Astrocyte (in vitro differentiated cells and primary cell): Measurements from ENCODE around the gene ZFYVE19. TPM values are rescaled to one million over a fixed set of nuclear protein-coding genes. Genes with fewer than 3 reads are reported as not detected.

Source experiments
- DNase-seq: peaks from one replicate; pipeline ENCODE4 v3.0.0-alpha.2; 2010; ENCODE audit warnings: low read depth
- FAIRE-seq: peaks from 2 replicates; lab custom pipeline; 2011; peaks lifted over from hg19 to GRCh38; lab: Jason Lieb, UNC
- H2AFZ ChIP-seq: 2 replicates; pipeline ENCODE4 v1.6.0; 2012; ENCODE audit warnings: low read depth, low read length, inconsistent platforms
- H3K27ac ChIP-seq: 2 replicates; pipeline ENCODE4 v1.5.1; 2011; ENCODE audit warnings: low read depth, low read length, inconsistent platforms
- H3K27me3 ChIP-seq: 2 replicates; pipeline ENCODE4 v1.6.0; 2011; ENCODE audit warnings: low read length, inconsistent platforms; ENCODE audit not compliant: insufficient read depth
- H3K36me3 ChIP-seq: 2 replicates; pipeline ENCODE4 v1.5.1; 2011; ENCODE audit warnings: low read length, inconsistent platforms; ENCODE audit not compliant: insufficient read depth
- H3K4me1 ChIP-seq: 2 replicates; pipeline ENCODE4 v1.5.1; 2011; ENCODE audit warnings: low read length, inconsistent platforms; ENCODE audit not compliant: insufficient read depth
- H3K4me2 ChIP-seq: 2 replicates; pipeline ENCODE4 v1.6.0; 2012; ENCODE audit warnings: low read length, inconsistent platforms
- H3K4me3 ChIP-seq: 2 replicates; pipeline ENCODE4 v1.5.1; 2011; ENCODE audit warnings: low read depth, mild to moderate bottlenecking, low read length, inconsistent platforms; ENCODE audit not compliant: insufficient read depth
- H3K79me2 ChIP-seq: 2 replicates; pipeline ENCODE4 v1.6.0; 2012; ENCODE audit warnings: mild to moderate bottlenecking, low read length, inconsistent platforms; ENCODE audit not compliant: insufficient read depth
- H3K9ac ChIP-seq: 2 replicates; pipeline ENCODE4 v1.6.0; 2012; ENCODE audit warnings: mild to moderate bottlenecking, low read length, inconsistent platforms
- H3K9me3 ChIP-seq: 2 replicates; pipeline ENCODE4 v1.5.1; 2012; ENCODE audit warnings: low read depth, mild to moderate bottlenecking, low read length, inconsistent platforms; ENCODE audit not compliant: insufficient read depth
- H4K20me1 ChIP-seq: 2 replicates; pipeline ENCODE4 v1.6.0; 2012; ENCODE audit warnings: low read length, inconsistent platforms; ENCODE audit not compliant: insufficient read depth
- H3K27ac Mint-ChIP-seq: one replicate; pipeline ENCODE4 v1.8.0; 2021; ENCODE audit warnings: mild to moderate bottlenecking, mixed read lengths; ENCODE audit not compliant: unreplicated experiment
- H3K27me3 Mint-ChIP-seq: one replicate; pipeline ENCODE4 v1.8.0; 2021; ENCODE audit warnings: low read depth, mixed read lengths; ENCODE audit not compliant: unreplicated experiment
- H3K36me3 Mint-ChIP-seq: one replicate; pipeline ENCODE4 v1.8.0; 2021; ENCODE audit warnings: low read depth, mixed read lengths; ENCODE audit not compliant: unreplicated experiment
- H3K4me1 Mint-ChIP-seq: one replicate; pipeline ENCODE4 v1.8.0; 2021; ENCODE audit warnings: low read depth, mixed read lengths; ENCODE audit not compliant: unreplicated experiment
- H3K4me3 Mint-ChIP-seq: one replicate; pipeline ENCODE4 v1.8.0; 2021; ENCODE audit warnings: mild to moderate bottlenecking, moderate library complexity, mixed read lengths; ENCODE audit not compliant: unreplicated experiment
- H3K9me3 Mint-ChIP-seq: one replicate; pipeline ENCODE4 v1.8.0; 2021; ENCODE audit warnings: mild to moderate bottlenecking, mixed read lengths; ENCODE audit not compliant: unreplicated experiment
- EZH2 ChIP-seq: IDR thresholded peaks from 2 replicates; pipeline ENCODE4 v1.6.1; 2012; ENCODE audit warnings: mild to moderate bottlenecking, low read length, inconsistent platforms; ENCODE audit not compliant: insufficient read depth
- total RNA-seq: library from RNA; stranded (reverse); gene quantifications from 2 replicates; pipeline ENCODE4 v1.2.1, GENCODE V29; 2021
- TF ChIP-seq, protein P1 (sequence below): IDR thresholded peaks from 2 replicates; pipeline ENCODE4 v1.5.1; 2011; ENCODE audit warnings: low read depth, mild to moderate bottlenecking, inconsistent platforms, low read length, moderate library complexity; ENCODE audit not compliant: insufficient read depth

The ZFYVE19 gene
- total RNA-seq, 1 donor from 2014 or later = 13.0 TPM

DNA sequence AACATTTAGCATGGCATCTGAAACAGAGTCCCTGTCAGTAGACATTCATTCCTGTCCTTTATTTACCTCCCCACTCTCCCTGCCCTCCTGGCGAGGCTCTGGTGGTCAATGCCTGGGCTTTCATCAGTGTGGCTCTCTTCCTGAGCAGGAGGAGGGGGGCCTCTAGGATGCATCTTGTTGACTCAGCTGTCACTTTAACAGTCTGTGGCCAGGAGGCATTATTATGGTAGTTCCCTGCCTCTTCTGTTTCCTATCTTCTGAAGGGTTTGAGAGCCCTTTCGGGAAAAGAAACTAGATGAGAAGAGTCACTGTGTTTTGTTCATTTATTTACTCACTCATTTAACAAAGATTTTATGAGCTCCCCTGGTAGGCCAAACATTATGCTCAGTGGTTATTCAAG is 24.0 kb downstream of the ZFYVE19 start:
- Histone ChIP-seq H3K36me3 (no peaks in the 10 kb centered on the region), H3K4me1 (no peaks in the 10 kb centered on the region), H3K9ac (no peak overlapping the region), H3K79me2 (no peaks in the 10 kb centered on the region), H3K4me3 (no peak overlapping the region), H3K27me3 (peaks cover 10% of the 10 kb centered on the region), H3K4me2 (no peak overlapping the region), H4K20me1 (no peaks in the 10 kb centered on the region), H3K9me3 (no peaks in the 10 kb centered on the region), H2AFZ (no peak overlapping the region), H3K27ac (no peak overlapping the region)
- Mint-ChIP-seq H3K27ac (peak overlapping the region; percentile 5), H3K36me3 (no peaks in the 10 kb centered on the region), H3K4me1 (peaks cover 8% of the 10 kb centered on the region), H3K4me3 (no peak overlapping the region), H3K9me3 (no peaks in the 10 kb centered on the region), H3K27me3 (peaks cover 3% of the 10 kb centered on the region)
- DNase-seq (no peak), FAIRE-seq (no peak)
- TF ChIP-seq, protein P1, sequence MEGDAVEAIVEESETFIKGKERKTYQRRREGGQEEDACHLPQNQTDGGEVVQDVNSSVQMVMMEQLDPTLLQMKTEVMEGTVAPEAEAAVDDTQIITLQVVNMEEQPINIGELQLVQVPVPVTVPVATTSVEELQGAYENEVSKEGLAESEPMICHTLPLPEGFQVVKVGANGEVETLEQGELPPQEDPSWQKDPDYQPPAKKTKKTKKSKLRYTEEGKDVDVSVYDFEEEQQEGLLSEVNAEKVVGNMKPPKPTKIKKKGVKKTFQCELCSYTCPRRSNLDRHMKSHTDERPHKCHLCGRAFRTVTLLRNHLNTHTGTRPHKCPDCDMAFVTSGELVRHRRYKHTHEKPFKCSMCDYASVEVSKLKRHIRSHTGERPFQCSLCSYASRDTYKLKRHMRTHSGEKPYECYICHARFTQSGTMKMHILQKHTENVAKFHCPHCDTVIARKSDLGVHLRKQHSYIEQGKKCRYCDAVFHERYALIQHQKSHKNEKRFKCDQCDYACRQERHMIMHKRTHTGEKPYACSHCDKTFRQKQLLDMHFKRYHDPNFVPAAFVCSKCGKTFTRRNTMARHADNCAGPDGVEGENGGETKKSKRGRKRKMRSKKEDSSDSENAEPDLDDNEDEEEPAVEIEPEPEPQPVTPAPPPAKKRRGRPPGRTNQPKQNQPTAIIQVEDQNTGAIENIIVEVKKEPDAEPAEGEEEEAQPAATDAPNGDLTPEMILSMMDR = no peak
- TF ChIP-seq EZH2 = no peak

DNA sequence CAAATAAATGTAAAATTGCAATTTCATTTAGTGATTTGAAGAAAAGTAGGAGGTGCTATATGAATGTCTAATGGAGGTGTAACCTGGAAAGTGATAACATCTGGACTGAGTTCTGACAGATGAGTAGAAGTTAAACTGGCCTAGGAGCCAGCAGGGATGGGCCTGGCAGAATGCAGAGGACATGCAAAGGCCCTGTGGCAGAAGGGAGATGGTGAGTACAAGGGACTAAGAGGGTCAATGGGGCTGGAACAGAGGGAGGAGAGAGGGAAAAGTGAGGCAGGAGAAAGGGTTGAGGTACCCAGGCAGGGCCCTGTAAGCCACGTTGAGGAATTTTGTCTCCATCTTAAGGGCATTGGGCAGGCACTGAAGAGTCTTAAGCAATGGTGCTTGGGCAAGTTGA is 25.0 kb downstream of the ZFYVE19 start:
- Mint-ChIP-seq H3K27me3 (peaks cover 3% of the 10 kb centered on the region), H3K27ac (no peak overlapping the region), H3K4me3 (no peak overlapping the region), H3K9me3 (no peaks in the 10 kb centered on the region), H3K4me1 (peaks cover 2% of the 10 kb centered on the region), H3K36me3 (no peaks in the 10 kb centered on the region)
- Histone ChIP-seq H3K4me2 (no peak overlapping the region), H3K9ac (no peak overlapping the region), H3K27me3 (peaks cover 10% of the 10 kb centered on the region), H3K9me3 (no peaks in the 10 kb centered on the region), H3K4me1 (no peaks in the 10 kb centered on the region), H3K79me2 (no peaks in the 10 kb centered on the region), H2AFZ (no peak overlapping the region), H4K20me1 (no peaks in the 10 kb centered on the region), H3K4me3 (no peak overlapping the region), H3K27ac (no peak overlapping the region), H3K36me3 (no peaks in the 10 kb centered on the region)
- DNase-seq (no peak), FAIRE-seq (no peak)
- TF ChIP-seq, protein P1 = no peak
- TF ChIP-seq EZH2 = no peak

DNA sequence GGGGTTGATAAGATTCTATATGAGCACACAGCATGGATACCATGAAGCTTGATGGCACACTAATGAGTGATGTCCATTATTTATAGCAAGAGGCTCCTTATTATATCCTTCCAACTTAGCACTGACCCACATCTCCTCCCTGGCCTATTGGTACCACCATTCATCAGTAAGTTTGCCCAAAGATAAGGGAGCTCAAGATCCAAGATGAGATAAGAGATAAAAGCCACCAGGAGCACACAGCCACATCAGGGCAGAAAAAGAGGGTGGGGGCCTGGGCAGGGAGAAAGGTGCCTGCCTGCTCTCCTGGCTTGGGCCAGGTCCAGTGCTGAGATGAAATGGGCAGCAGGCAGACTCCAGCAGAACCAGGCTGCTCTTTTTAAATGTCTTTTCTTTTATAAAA is 26.0 kb downstream of the ZFYVE19 start:
- peaks cover 2% of the 10 kb centered on the region for H3K4me1 Mint-ChIP-seq
- no peaks in the 10 kb centered on the region for H3K4me1 ChIP-seq
- no peaks in the 10 kb centered on the region for H3K36me3 Mint-ChIP-seq
- H3K27me3 Mint-ChIP-seq = peaks cover 3% of the 10 kb centered on the region
- H3K27me3 ChIP-seq = peaks cover 10% of the 10 kb centered on the region
- H3K79me2 ChIP-seq = no peaks in the 10 kb centered on the region
- no peak overlapping the region for H3K4me3 ChIP-seq
- no peak for FAIRE-seq
- H3K27ac Mint-ChIP-seq = no peak overlapping the region
- TF ChIP-seq, protein P1 = no peak
- TF ChIP-seq EZH2 = no peak
- H3K9me3 ChIP-seq = no peaks in the 10 kb centered on the region
- no peak for DNase-seq
- no peak overlapping the region for H2AFZ ChIP-seq
- no peaks in the 10 kb centered on the region for H4K20me1 ChIP-seq
- H3K36me3 ChIP-seq = no peaks in the 10 kb centered on the region
- no peak overlapping the region for H3K27ac ChIP-seq
- no peak overlapping the region for H3K4me3 Mint-ChIP-seq
- H3K9ac ChIP-seq = no peak overlapping the region
- H3K4me2 ChIP-seq = no peak overlapping the region
- H3K9me3 Mint-ChIP-seq = no peaks in the 10 kb centered on the region
